HEK293 (cell line): ENCODE results near the gene NXPE4.

Experiments used
- YY1 ChIP-seq: fragments of 450-650 bp; formaldehyde crosslinking; IDR thresholded peaks from 2 replicates; pipeline ENCODE4 v1.5.1; 2018; ENCODE audit warnings: missing biosample characterization, missing genetic modification characterization
- ZIC2 ChIP-seq: fragments of 450-650 bp; formaldehyde crosslinking; IDR thresholded peaks from 2 replicates; pipeline ENCODE4 v1.5.1; 2016; ENCODE audit warnings: missing biosample characterization, missing genetic modification characterization
- ZNF501 ChIP-seq: fragments of 450-650 bp; formaldehyde crosslinking; IDR thresholded peaks from 2 replicates; pipeline ENCODE4 v1.5.1; 2016; ENCODE audit warnings: missing biosample characterization, missing genetic modification characterization
- ZSCAN16 ChIP-seq: fragments of 450-650 bp; formaldehyde crosslinking; IDR thresholded peaks from 2 replicates; pipeline ENCODE4 v1.5.1; 2016; ENCODE audit warnings: missing biosample characterization, missing genetic modification characterization

- TF ChIP-seq YY1 (tag by site-specific recombination), result no peak
- no peak for TF ChIP-seq ZSCAN16 (tag by site-specific recombination)
- TF ChIP-seq ZIC2 (tag by site-specific recombination), result no peak
- no peak for TF ChIP-seq ZNF501 (tag by site-specific recombination)
These were observed 72.8 kb downstream of the NXPE4 start for GRCh38 chr11:114522818-114523217.
